ENCODE data around the gene ZNF417.

Gene ZNF417

DNA sequence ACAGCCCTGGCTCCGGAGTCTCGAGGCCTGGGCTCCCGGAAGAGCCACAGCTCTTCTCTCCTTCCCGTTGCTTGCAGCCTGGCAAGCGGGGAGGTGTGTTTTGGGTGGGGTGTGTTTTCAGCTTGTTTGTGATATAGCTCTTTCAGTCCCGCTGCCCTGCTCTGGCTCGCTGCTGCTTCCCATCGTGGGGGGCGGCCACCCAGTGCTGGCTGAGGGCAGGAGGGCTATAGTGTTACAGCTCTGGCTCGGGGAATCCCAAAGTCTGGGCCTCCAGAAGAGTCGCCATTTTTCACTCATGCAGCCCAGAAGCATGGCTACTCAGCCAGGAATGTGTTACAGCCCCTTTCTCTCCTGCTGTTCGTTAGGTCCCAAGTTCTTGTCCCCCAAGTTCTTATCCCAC lies 33.3 kb upstream of the ZNF417 start:
- H3F3A ChIP-seq (ENCODE audit: insufficient read depth, low read length), result no peaks in the 10 kb centered on the region
- H3K36me3 ChIP-seq (replicated peaks; ENCODE audit: insufficient read depth, low read length), result no peaks in the 10 kb centered on the region
- no peaks in the 10 kb centered on the region for H3K9me3 ChIP-seq (replicated peaks; ENCODE audit: insufficient read depth, low read length)
- TF ChIP-seq EZH2phosphoT487 (IDR thresholded peaks at IDR 0.05; ENCODE audit: low read length), result no peak
- TF ChIP-seq, protein P1, sequence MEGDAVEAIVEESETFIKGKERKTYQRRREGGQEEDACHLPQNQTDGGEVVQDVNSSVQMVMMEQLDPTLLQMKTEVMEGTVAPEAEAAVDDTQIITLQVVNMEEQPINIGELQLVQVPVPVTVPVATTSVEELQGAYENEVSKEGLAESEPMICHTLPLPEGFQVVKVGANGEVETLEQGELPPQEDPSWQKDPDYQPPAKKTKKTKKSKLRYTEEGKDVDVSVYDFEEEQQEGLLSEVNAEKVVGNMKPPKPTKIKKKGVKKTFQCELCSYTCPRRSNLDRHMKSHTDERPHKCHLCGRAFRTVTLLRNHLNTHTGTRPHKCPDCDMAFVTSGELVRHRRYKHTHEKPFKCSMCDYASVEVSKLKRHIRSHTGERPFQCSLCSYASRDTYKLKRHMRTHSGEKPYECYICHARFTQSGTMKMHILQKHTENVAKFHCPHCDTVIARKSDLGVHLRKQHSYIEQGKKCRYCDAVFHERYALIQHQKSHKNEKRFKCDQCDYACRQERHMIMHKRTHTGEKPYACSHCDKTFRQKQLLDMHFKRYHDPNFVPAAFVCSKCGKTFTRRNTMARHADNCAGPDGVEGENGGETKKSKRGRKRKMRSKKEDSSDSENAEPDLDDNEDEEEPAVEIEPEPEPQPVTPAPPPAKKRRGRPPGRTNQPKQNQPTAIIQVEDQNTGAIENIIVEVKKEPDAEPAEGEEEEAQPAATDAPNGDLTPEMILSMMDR (IDR thresholded peaks at IDR 0.05; ENCODE audit: low read length), result no peak
- TF ChIP-seq EZH2 (optimal IDR thresholded peaks at IDR 0.05; ENCODE audit: low read depth, low read length), result no peak
- H3K4me2 ChIP-seq (ENCODE audit: low read depth, low read length), result no peak overlapping the region
- no peak for DNase-seq
- no peak overlapping the region for H3K27ac ChIP-seq (ENCODE audit: low read length)
- no peak overlapping the region for H3K9ac ChIP-seq (ENCODE audit: low read length)
- no peaks in the 10 kb centered on the region for H3K9me2 ChIP-seq (replicated peaks; ENCODE audit: insufficient read depth, low read length)
- no peak overlapping the region for H2AFZ ChIP-seq (ENCODE audit: low read length)
- H4K20me1 ChIP-seq (ENCODE audit: insufficient read depth, low read length), result no peaks in the 10 kb centered on the region
- H3K27me3 ChIP-seq (replicated peaks; ENCODE audit: insufficient read depth, low read length), result no peaks in the 10 kb centered on the region
- H3K79me2 ChIP-seq (ENCODE audit: low read length), result no peaks in the 10 kb centered on the region
- H3K4me1 ChIP-seq (ENCODE audit: low read length), result no peaks in the 10 kb centered on the region
- H3K4me3 ChIP-seq (ENCODE audit: low read length), result no peak overlapping the region

DNA sequence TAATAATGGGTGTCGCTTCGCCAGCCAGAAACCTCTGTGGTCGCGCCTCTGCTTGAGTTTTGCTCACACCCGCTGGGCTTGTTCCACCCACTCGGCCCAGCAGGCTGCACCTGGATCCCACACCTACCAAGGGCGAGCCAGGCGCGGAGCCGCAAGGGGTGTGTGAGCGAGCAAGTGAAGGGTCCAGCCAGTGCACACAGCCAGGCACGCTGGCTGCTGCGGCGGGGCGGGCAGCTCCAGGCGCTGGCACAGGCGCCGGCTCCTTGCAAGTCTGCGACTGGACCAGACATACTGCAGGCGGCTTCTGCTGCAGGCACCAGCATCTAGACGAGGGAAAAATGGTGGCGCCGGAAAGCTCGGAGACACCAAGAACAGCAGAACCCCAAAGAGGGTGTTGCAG lies 32.9 kb upstream of the ZNF417 start:
- Histone ChIP-seq H3K4me3 (ENCODE audit: low read length) (no peak overlapping the region), H3K9me3 (replicated peaks; ENCODE audit: insufficient read depth, low read length) (no peaks in the 10 kb centered on the region), H2AFZ (ENCODE audit: low read length) (no peak overlapping the region), H3K4me1 (ENCODE audit: low read length) (no peaks in the 10 kb centered on the region), H3K27ac (ENCODE audit: low read length) (no peak overlapping the region), H3F3A (ENCODE audit: insufficient read depth, low read length) (no peaks in the 10 kb centered on the region), H3K4me2 (ENCODE audit: low read depth, low read length) (no peak overlapping the region), H3K79me2 (ENCODE audit: low read length) (no peaks in the 10 kb centered on the region), H4K20me1 (ENCODE audit: insufficient read depth, low read length) (no peaks in the 10 kb centered on the region), H3K9ac (ENCODE audit: low read length) (no peak overlapping the region), H3K9me2 (replicated peaks; ENCODE audit: insufficient read depth, low read length) (no peaks in the 10 kb centered on the region), H3K36me3 (replicated peaks; ENCODE audit: insufficient read depth, low read length) (no peaks in the 10 kb centered on the region), H3K27me3 (replicated peaks; ENCODE audit: insufficient read depth, low read length) (no peaks in the 10 kb centered on the region)
- TF ChIP-seq EZH2 (optimal IDR thresholded peaks at IDR 0.05; ENCODE audit: low read depth, low read length), result no peak
- TF ChIP-seq EZH2phosphoT487 (IDR thresholded peaks at IDR 0.05; ENCODE audit: low read length), result no peak
- TF ChIP-seq, protein P1 (IDR thresholded peaks at IDR 0.05; ENCODE audit: low read length), result no peak
- no peak for DNase-seq

- DNase-seq, result no peak
- no peaks in the 10 kb centered on the region for H3K9me3 ChIP-seq (replicated peaks; ENCODE audit: insufficient read depth, low read length)
- H3K27me3 ChIP-seq (replicated peaks; ENCODE audit: insufficient read depth, low read length), result no peaks in the 10 kb centered on the region
- TF ChIP-seq EZH2phosphoT487 (IDR thresholded peaks at IDR 0.05; ENCODE audit: low read length), result no peak
- no peak for TF ChIP-seq EZH2 (optimal IDR thresholded peaks at IDR 0.05; ENCODE audit: low read depth, low read length)
- TF ChIP-seq, protein P1 (IDR thresholded peaks at IDR 0.05; ENCODE audit: low read length), result no peak
- no peak within 1 kb of the TSS for H3K27ac ChIP-seq (ENCODE audit: low read length)
- no peaks in the 10 kb centered on the region for H3F3A ChIP-seq (ENCODE audit: insufficient read depth, low read length)
- H2AFZ ChIP-seq (ENCODE audit: low read length), result no peak within 1 kb of the TSS
- no peak within 1 kb of the TSS for H3K4me2 ChIP-seq (ENCODE audit: low read depth, low read length)
- H3K9me2 ChIP-seq (replicated peaks; ENCODE audit: insufficient read depth, low read length), result no peaks in the 10 kb centered on the region
- H4K20me1 ChIP-seq (ENCODE audit: insufficient read depth, low read length), result no peaks in the 10 kb centered on the region
- H3K79me2 ChIP-seq (ENCODE audit: low read length), result no peaks in the 10 kb centered on the region
- H3K4me1 ChIP-seq (ENCODE audit: low read length), result no peaks in the 10 kb centered on the region
- H3K36me3 ChIP-seq (replicated peaks; ENCODE audit: insufficient read depth, low read length), result no peaks in the 10 kb centered on the region
- H3K9ac ChIP-seq (ENCODE audit: low read length), result no peak within 1 kb of the TSS
- no peak within 1 kb of the TSS for H3K4me3 ChIP-seq (ENCODE audit: low read length)
Measured at GRCh38 chr19:57947419-57948134, 31.2 kb upstream of the ZNF417 start, which contains the start of gene ZNF256. Gene ZNF256 (minus strand): TSS chr19:57947706. CDS start chr19:57947474, 232 bp downstream.

Data from MM.1S (cell line).